NT2/D1 (cell line): ENCODE results near the gene TOR2A.

Source experiments
- SUZ12 ChIP-seq: IDR thresholded peaks from 2 replicates; pipeline ENCODE4 v1.6.1; 2011; ENCODE audit not compliant: insufficient read length, insufficient read depth; ENCODE audit errors: extremely low read depth
- ZNF274 ChIP-seq: IDR thresholded peaks from 2 replicates; pipeline ENCODE4 v1.6.1; 2011; ENCODE audit warnings: mild to moderate bottlenecking, low read depth, low read length

- no peak for TF ChIP-seq SUZ12
- TF ChIP-seq ZNF274, result no peak
Measured at GRCh38 chr9:127734747-127735529, at the start of gene TOR2A.
